Measurements from ENCODE around the gene ACKR4.

DNA sequence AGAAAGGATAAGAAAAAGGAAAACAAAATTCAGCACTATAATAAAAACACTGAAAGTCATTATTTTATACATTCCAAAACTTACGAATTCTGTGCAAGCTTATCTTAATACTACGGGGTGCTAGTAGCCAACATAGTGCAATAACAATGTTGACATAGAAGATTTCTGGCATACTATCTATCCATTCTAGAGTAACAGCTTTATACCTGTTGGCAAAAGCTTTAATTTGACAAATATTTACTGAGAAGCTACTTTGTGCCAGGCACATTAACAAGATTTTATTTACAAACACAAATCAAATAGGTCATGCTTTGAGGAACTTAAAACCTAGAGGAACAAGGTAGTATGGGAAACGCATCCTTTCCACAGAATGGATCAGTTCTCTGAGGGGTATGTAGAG is 1.1 kb downstream of the ACKR4 start:
- TF ChIP-seq CTCF (IDR thresholded peaks at IDR 0.05) = no peak
- TF ChIP-seq EZH2 (IDR thresholded peaks at IDR 0.05; ENCODE audit: borderline replicate concordance, insufficient read depth, low read depth, low read length, poor library complexity, severe bottlenecking) = no peak

All from B cell (primary cell).